ENCODE data around the gene CFAP68.

DNA sequence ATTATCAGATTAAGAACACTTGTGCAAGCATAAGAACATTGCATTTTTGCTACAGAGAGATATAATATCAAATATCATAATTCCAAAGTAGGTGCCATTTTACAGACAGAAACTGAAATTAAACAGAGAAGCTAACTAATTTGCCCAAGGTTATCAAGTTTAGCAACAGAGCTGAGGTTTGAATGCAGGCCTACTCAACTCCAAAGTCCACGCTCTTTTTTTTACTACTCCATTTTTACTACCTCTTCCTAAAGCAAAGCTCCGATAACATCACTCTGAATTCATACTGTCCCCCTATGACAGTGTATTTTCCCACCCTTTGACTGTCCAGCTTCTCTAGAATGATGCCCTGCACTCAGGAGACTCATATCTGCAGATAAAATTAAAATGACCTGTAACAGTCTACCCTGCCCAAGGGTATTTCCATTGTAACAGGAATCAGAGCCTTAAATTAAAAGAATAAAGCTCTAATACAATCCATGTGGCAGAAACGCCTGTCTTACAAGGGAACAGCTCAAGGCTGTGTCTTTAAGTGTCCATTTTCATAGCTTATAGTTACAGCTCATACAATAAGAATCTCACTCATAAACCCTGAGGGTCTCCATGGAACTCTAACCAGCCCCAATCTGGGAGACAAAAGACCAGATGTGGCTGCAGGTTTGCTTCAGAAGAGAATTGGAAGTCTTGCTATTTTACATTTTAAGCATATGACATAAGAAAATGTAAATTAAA is 44.7 kb upstream of the CFAP68 start:
- TF ChIP-seq EZH2 (IDR thresholded peaks at IDR 0.05; ENCODE audit: borderline replicate concordance, low read length), result no peak
- TF ChIP-seq, protein P1, sequence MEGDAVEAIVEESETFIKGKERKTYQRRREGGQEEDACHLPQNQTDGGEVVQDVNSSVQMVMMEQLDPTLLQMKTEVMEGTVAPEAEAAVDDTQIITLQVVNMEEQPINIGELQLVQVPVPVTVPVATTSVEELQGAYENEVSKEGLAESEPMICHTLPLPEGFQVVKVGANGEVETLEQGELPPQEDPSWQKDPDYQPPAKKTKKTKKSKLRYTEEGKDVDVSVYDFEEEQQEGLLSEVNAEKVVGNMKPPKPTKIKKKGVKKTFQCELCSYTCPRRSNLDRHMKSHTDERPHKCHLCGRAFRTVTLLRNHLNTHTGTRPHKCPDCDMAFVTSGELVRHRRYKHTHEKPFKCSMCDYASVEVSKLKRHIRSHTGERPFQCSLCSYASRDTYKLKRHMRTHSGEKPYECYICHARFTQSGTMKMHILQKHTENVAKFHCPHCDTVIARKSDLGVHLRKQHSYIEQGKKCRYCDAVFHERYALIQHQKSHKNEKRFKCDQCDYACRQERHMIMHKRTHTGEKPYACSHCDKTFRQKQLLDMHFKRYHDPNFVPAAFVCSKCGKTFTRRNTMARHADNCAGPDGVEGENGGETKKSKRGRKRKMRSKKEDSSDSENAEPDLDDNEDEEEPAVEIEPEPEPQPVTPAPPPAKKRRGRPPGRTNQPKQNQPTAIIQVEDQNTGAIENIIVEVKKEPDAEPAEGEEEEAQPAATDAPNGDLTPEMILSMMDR (conservative IDR thresholded peaks at IDR 0.05 in 1 of 2, IDR thresholded peaks at IDR 0.05 in 1 of 2; ENCODE audit: extremely low read depth in 1 of 2, insufficient read depth in 1 of 2, low read depth in 1 of 2, low read length in 2 of 2), result no peak
